ENCODE measurements around the gene MACROD2.

- TF ChIP-seq POLR2A (IDR thresholded peaks at IDR 0.05; ENCODE audit: low read depth, low read length) (no peak), MAFK (IDR thresholded peaks at IDR 0.05; ENCODE audit: low read depth, low read length) (no peak)
These were observed 859.9 kb downstream of the MACROD2 start for GRCh38 chr20:14855171-14855570.

All from IMR-90 (cell line).